PC-9 (cell line): ENCODE results near the gene SLC38A2. TPM values are rescaled to one million over a fixed set of nuclear protein-coding genes. Genes with fewer than 3 reads are reported as not detected.

ENCODE experiments used
- BruUV-seq: library from RNA; stranded (reverse); fragments of 400-500 nt; replicated peaks from 2 replicates; lab custom pipeline; 2021; lab: Mats Ljungman, UMichigan
- CTCF ChIA-PET: fragments of 300-600 bp; sonication (Branson Sonifier 250); formaldehyde crosslinking; loops from one replicate; lab custom pipeline; 2022; ENCODE audit warnings: antibody characterized with exemption; lab: Charles Lee
- POLR2A ChIA-PET: fragments of 300-600 bp; sonication (Branson Sonifier 250); formaldehyde crosslinking; loops from one replicate; lab custom pipeline; 2022; ENCODE audit warnings: antibody characterized with exemption; ENCODE audit not compliant: unreplicated experiment; lab: Charles Lee
- DNase-seq, 2 experiments: peaks; one replicate each; pipeline versions ENCODE4 v3.0.0 to v3.0.0-alpha.2; 2015 to 2022; ENCODE audit warnings: mixed read lengths in 1 of 2
- H2AFZ ChIP-seq: fragments of 200-600 bp; sonication (generic); 2 replicates; pipeline ENCODE4 v1.8.1; 2017; ENCODE audit warnings: antibody characterized with exemption
- H3F3A ChIP-seq: fragments of 200-600 bp; sonication (generic); 2 replicates; pipeline ENCODE4 v1.8.1; 2017; ENCODE audit warnings: antibody characterized with exemption, mild to moderate bottlenecking, low read depth; ENCODE audit not compliant: insufficient read depth
- H3K27ac ChIP-seq: fragments of 200-600 bp; sonication (generic); 2 replicates; pipeline ENCODE4 v1.6.1; 2016; ENCODE audit warnings: mixed run types
- H3K27me3 ChIP-seq: fragments of 200-600 bp; sonication (generic); 2 replicates; pipeline ENCODE4 v1.6.1; 2016; ENCODE audit warnings: low read depth, mixed run types; ENCODE audit not compliant: insufficient read depth
- H3K36me3 ChIP-seq: fragments of 200-600 bp; sonication (generic); 2 replicates; pipeline ENCODE4 v1.6.1; 2016; ENCODE audit warnings: low read depth, mixed run types
- H3K4me1 ChIP-seq: fragments of 200-600 bp; sonication (generic); replicated peaks from 2 replicates; pipeline ENCODE4 v1.6.1; 2016; ENCODE audit warnings: mixed run types; ENCODE audit not compliant: insufficient read depth
- H3K4me2 ChIP-seq: fragments of 200-600 bp; sonication (generic); 2 replicates; pipeline ENCODE4 v1.6.1; 2017; ENCODE audit warnings: mixed run types
- H3K4me3 ChIP-seq: fragments of 200-600 bp; sonication (generic); 2 replicates; pipeline ENCODE4 v1.6.1; 2016; ENCODE audit warnings: mixed run types
- H3K79me2 ChIP-seq: fragments of 200-600 bp; sonication (generic); 2 replicates; pipeline ENCODE4 v1.6.1; 2017; ENCODE audit warnings: low read depth, mixed run types
- H3K9me2 ChIP-seq: fragments of 200-600 bp; sonication (generic); 2 replicates; pipeline ENCODE4 v1.8.1; 2017; ENCODE audit warnings: mild to moderate bottlenecking; ENCODE audit not compliant: insufficient read depth
- H3K9me3 ChIP-seq: fragments of 200-600 bp; sonication (generic); 2 replicates; pipeline ENCODE4 v1.8.1; 2016; ENCODE audit warnings: low read depth; ENCODE audit not compliant: insufficient read depth
- H4K20me1 ChIP-seq: fragments of 200-600 bp; sonication (generic); 2 replicates; pipeline ENCODE4 v1.8.1; 2017; ENCODE audit not compliant: insufficient read depth
- CTCF ChIP-seq: fragments of 200-600 bp; sonication (generic); conservative IDR thresholded peaks from 2 replicates; pipeline ENCODE4 v1.6.1; 2017; ENCODE audit warnings: mixed run types, antibody characterized with exemption, mild to moderate bottlenecking, moderate library complexity
- EZH2 ChIP-seq: fragments of 200-600 bp; sonication (generic); IDR thresholded peaks from 2 replicates; pipeline ENCODE4 v1.8.0; 2017; ENCODE audit warnings: antibody characterized with exemption, low read depth
- intact Hi-C: fragments of 100-400 bp; cut with micrococcal nuclease; formaldehyde crosslinking; loops from one replicate; pipeline ENCODE4 v1.10.0; 2022; ENCODE audit not compliant: unreplicated experiment
- total RNA-seq: library from RNA; stranded (reverse); gene quantifications from 2 replicates; pipeline ENCODE4 v1.2.3, GENCODE V29; 2021

The SLC38A2 gene
- total RNA-seq, 1 experiment from 2014 or later, result 322 TPM

- H3F3A ChIP-seq, result peaks cover 43% of the 10 kb centered on the region
- intact Hi-C loops, result loop anchor here (1.0 to 5.0 kb wide), 6 partner anchors 11 to 1369 kb away; partner anchors contain the start of gene SLC38A2
- peaks cover 31% of the 10 kb centered on the region for H3K79me2 ChIP-seq
- no peaks in the 10 kb centered on the region for H3K9me2 ChIP-seq
- no peaks in the 10 kb centered on the region for H3K27me3 ChIP-seq
- peak overlapping the region; percentile 71 for H2AFZ ChIP-seq
- TF ChIP-seq EZH2 (no peak), CTCF (no peak; the same call in 1 of the 2 replicates)
- no peaks in the 10 kb centered on the region for H3K9me3 ChIP-seq
- CTCF ChIA-PET, result interaction anchor here (0.6 kb wide), 1 partner anchor 547 kb away, joined by 20 read pairs; no protein-coding TSS in a partner anchor
- BruUV-seq, result TSS peak; percentile 97
- POLR2A ChIA-PET, result interaction anchor here (0.7 to 1.4 kb wide), 3 partner anchors 10 to 110 kb away, joined by 4 to 6 read pairs (median 5); no protein-coding TSS in a partner anchor
- peak overlapping the region; percentile 97 for H3K27ac ChIP-seq
- H3K36me3 ChIP-seq, result peaks cover 5% of the 10 kb centered on the region; the same call in 1 of the 2 replicates
- peak; percentile 85 to 98 for DNase-seq
- H4K20me1 ChIP-seq, result no peaks in the 10 kb centered on the region
- H3K4me1 ChIP-seq, result peaks cover 39% of the 10 kb centered on the region
- peak overlapping the region; percentile 92 for H3K4me3 ChIP-seq
- H3K4me2 ChIP-seq, result peak overlapping the region; percentile 96
These were observed 10.5 kb upstream of the SLC38A2 start for GRCh38 chr12:46382964-46383653.

GRCh38 chr12:46382408-46382963, 9.9 kb upstream of the SLC38A2 start:
- intact Hi-C loops, result loop anchor here (5.0 kb wide), 1 partner anchor 1370 kb away; no protein-coding TSS in a partner anchor
- POLR2A ChIA-PET, result interaction anchor here (0.5 to 0.7 kb wide), 3 partner anchors 9 to 112 kb away, joined by 4 to 8 read pairs (median 5); no protein-coding TSS in a partner anchor
- Histone ChIP-seq H3F3A (peaks cover 37% of the 10 kb centered on the region), H3K36me3 (no peaks in the 10 kb centered on the region), H3K79me2 (peaks cover 26% of the 10 kb centered on the region), H3K4me3 (peak overlapping the region; percentile 92), H3K27me3 (no peaks in the 10 kb centered on the region), H2AFZ (peak overlapping the region; percentile 71), H4K20me1 (no peaks in the 10 kb centered on the region), H3K9me3 (no peaks in the 10 kb centered on the region), H3K4me1 (peaks cover 33% of the 10 kb centered on the region), H3K27ac (peak overlapping the region; percentile 97), H3K9me2 (no peaks in the 10 kb centered on the region), H3K4me2 (peak overlapping the region; percentile 96)
- DNase-seq, result no peak
- no TSS peak for BruUV-seq
- no peak for TF ChIP-seq CTCF
- no peak for TF ChIP-seq EZH2
- CTCF ChIA-PET, result interaction anchor here (0.6 kb wide), 1 partner anchor 548 kb away, joined by 20 read pairs; no protein-coding TSS in a partner anchor

- no peaks in the 10 kb centered on the region for H4K20me1 ChIP-seq
- ChIA-PET CTCF (no interaction called here), POLR2A (no interaction called here)
- H2AFZ ChIP-seq, result no peak overlapping the region
- H3K4me3 ChIP-seq, result no peak overlapping the region
- no peaks in the 10 kb centered on the region for H3K27me3 ChIP-seq
- no peak for DNase-seq
- H3K4me1 ChIP-seq, result peaks cover 17% of the 10 kb centered on the region
- no peaks in the 10 kb centered on the region for H3K36me3 ChIP-seq
- H3K9me2 ChIP-seq, result no peaks in the 10 kb centered on the region
- BruUV-seq, result no TSS peak
- intact Hi-C loops, result loop anchor here (5.0 kb wide), 1 partner anchor 1371 kb away; no protein-coding TSS in a partner anchor
- H3K4me2 ChIP-seq, result no peak overlapping the region
- peaks cover 21% of the 10 kb centered on the region for H3F3A ChIP-seq
- peaks cover 25% of the 10 kb centered on the region for H3K79me2 ChIP-seq
- TF ChIP-seq CTCF (no peak), EZH2 (no peak)
- no peaks in the 10 kb centered on the region for H3K9me3 ChIP-seq
- H3K27ac ChIP-seq, result no peak overlapping the region
These were observed 8.3 kb upstream of the SLC38A2 start for GRCh38 chr12:46380881-46381280.
